Thyroid gland (tissue), 4 donors: ENCODE measurements around the gene OR9G4.

Experiments
- CTCF ChIP-seq, 6 experiments: fragments of 200-600 bp in 3 of 6; fragments of 450-650 bp in 3 of 6; sonication (generic) in 3 of 6; IDR thresholded peaks; one replicate each; pipeline ENCODE4 v1.5.1; 2016 to 2019; ENCODE audit warnings: antibody characterized with exemption in 6 of 6, mild to moderate bottlenecking in 2 of 6, inconsistent platforms in 1 of 6, moderate library complexity in 1 of 6
- POLR2A ChIP-seq, 2 donors: fragments of 450-650 bp; IDR thresholded peaks; one replicate each; pipeline ENCODE4 v1.6.1; 2017; ENCODE audit warnings: antibody characterized with exemption in 2 of 2, mild to moderate bottlenecking in 2 of 2, moderate library complexity in 1 of 2

GRCh38 chr11:56764976-56765375 is 16.5 kb upstream of the OR9G4 start:
- TF ChIP-seq CTCF (IDR thresholded peaks at IDR 0.05) (no peak), POLR2A (IDR thresholded peaks at IDR 0.05) (no peak)
